SK-N-SH (cell line): ENCODE data around the gene CYFIP1. TPM values are rescaled to one million over a fixed set of nuclear protein-coding genes. Genes with fewer than 3 reads are reported as not detected.
"Not testable (repeated sequence)": the region's sequence is repeated elsewhere in the genome, so short reads cannot be mapped to it uniquely, and the experiment has no call there.

Experiments used
- CTCF ChIA-PET: fragments of 300-600, 350-600 bp; formaldehyde crosslinking; extraction: SDS; loops from one replicate; lab custom pipeline; 2021; lab: Yijun Ruan, JAX
- POLR2A ChIA-PET: fragments of 350-600 bp; sonication (Branson Sonifier 250); formaldehyde crosslinking; extraction: SDS; loops from one replicate; lab custom pipeline; 2020; ENCODE audit warnings: antibody characterized with exemption, inconsistent platforms; lab: Yijun Ruan, JAX
- DNase-seq: peaks from one replicate; pipeline ENCODE4 v3.0.0; 2012
- H2AFZ ChIP-seq: fragments of 200-600 bp; sonication (generic); 2 replicates; pipeline ENCODE4 v1.8.1; 2016; ENCODE audit warnings: antibody characterized with exemption, mild to moderate bottlenecking, low read depth
- H3F3A ChIP-seq: fragments of 200-600 bp; sonication (generic); replicated peaks from 2 replicates; pipeline ENCODE3; 2016; ENCODE audit warnings: antibody characterized with exemption, mild to moderate bottlenecking; ENCODE audit not compliant: insufficient read depth
- H3K27ac ChIP-seq, 2 experiments: fragments of 200-500 bp in 1 of 2; fragments of 200-600 bp in 1 of 2; sonication (Bioruptor generic) in 1 of 2; sonication (generic), shearing (Covaris generic) in 1 of 2; 2 replicates each; pipeline versions ENCODE4 v1.5.1 to v1.6.1; 2014 to 2016; ENCODE audit warnings: low read depth in 2 of 2, inconsistent platforms in 1 of 2, low read length in 1 of 2, mild to moderate bottlenecking in 1 of 2, mixed read lengths in 1 of 2
- H3K27me3 ChIP-seq: fragments of 200-600 bp; sonication (generic), shearing (Covaris generic); 2 replicates; pipeline ENCODE4 v1.6.1; 2016; ENCODE audit warnings: mixed run types; ENCODE audit not compliant: insufficient read depth
- H3K36me3 ChIP-seq, 2 experiments: fragments of 200-500 bp in 1 of 2; fragments of 200-600 bp in 1 of 2; sonication (Bioruptor generic) in 1 of 2; sonication (generic) in 1 of 2; replicated peaks in 1 of 2; 2 replicates each; pipeline versions ENCODE3 to v1.5.1; 2014 to 2016; ENCODE audit warnings: low read length in 1 of 2, mild to moderate bottlenecking in 1 of 2; ENCODE audit not compliant: insufficient read depth in 2 of 2, control insufficient read depth in 1 of 2
- H3K4me1 ChIP-seq, 2 experiments: fragments of 200-500 bp in 1 of 2; fragments of 200-600 bp in 1 of 2; sonication (Bioruptor generic) in 1 of 2; sonication (generic), shearing (Covaris generic) in 1 of 2; 2 replicates each; pipeline versions ENCODE4 v1.5.1 to v1.6.1; 2014 to 2016; ENCODE audit warnings: low read depth in 1 of 2, low read length in 1 of 2, mixed run types in 1 of 2; ENCODE audit not compliant: insufficient read depth in 2 of 2, control insufficient read depth in 1 of 2
- H3K4me2 ChIP-seq: fragments of 200-600 bp; sonication (generic), shearing (Covaris generic); 2 replicates; pipeline ENCODE4 v1.6.1; 2017; ENCODE audit warnings: mixed run types
- H3K4me3 ChIP-seq, 2 experiments: fragments of 200-500 bp in 1 of 2; fragments of 200-600 bp in 1 of 2; sonication (Bioruptor generic) in 1 of 2; sonication (generic), shearing (Covaris generic) in 1 of 2; 2 replicates each; pipeline versions ENCODE4 v1.5.1 to v1.8.1; 2014 to 2016; ENCODE audit warnings: low read depth in 2 of 2, inconsistent platforms in 1 of 2, low read length in 1 of 2, mild to moderate bottlenecking in 1 of 2, mixed read lengths in 1 of 2, moderate library complexity in 1 of 2
- H3K79me2 ChIP-seq: fragments of 200-600 bp; sonication (generic); 2 replicates; pipeline ENCODE4 v1.8.1; 2017; ENCODE audit warnings: mild to moderate bottlenecking; ENCODE audit not compliant: insufficient read depth
- H3K9ac ChIP-seq: fragments of 200-600 bp; sonication (generic); 2 replicates; pipeline ENCODE4 v1.6.1; 2017; ENCODE audit warnings: mixed run types
- H3K9me2 ChIP-seq: fragments of 200-600 bp; sonication (generic); 2 replicates; pipeline ENCODE4 v1.6.1; 2017; ENCODE audit warnings: mixed run types
- H3K9me3 ChIP-seq: fragments of 200-600 bp; sonication (generic); 2 replicates; pipeline ENCODE4 v1.6.1; 2017; ENCODE audit warnings: mixed run types, mild to moderate bottlenecking, moderate library complexity
- H4K20me1 ChIP-seq: fragments of 200-600 bp; sonication (generic); 2 replicates; pipeline ENCODE4 v1.6.1; 2017; ENCODE audit warnings: mild to moderate bottlenecking, mixed run types; ENCODE audit not compliant: insufficient read depth
- ELF1 ChIP-seq: IDR thresholded peaks from 2 replicates; pipeline ENCODE4 v1.4.0; 2012
- EZH2phosphoT487 ChIP-seq: fragments of 200-600 bp; sonication (generic); IDR thresholded peaks from 2 replicates; pipeline ENCODE4 v1.6.1; 2017; ENCODE audit warnings: low read depth, mixed run types, mild to moderate bottlenecking, antibody characterized with exemption, moderate library complexity, borderline replicate concordance
- FOXM1 ChIP-seq: IDR thresholded peaks from 2 replicates; pipeline ENCODE4 v1.4.0; 2012; ENCODE audit warnings: low read depth, mild to moderate bottlenecking
- GABPA ChIP-seq: IDR thresholded peaks from 2 replicates; pipeline ENCODE4 v1.4.0; 2012; ENCODE audit warnings: low read depth, mild to moderate bottlenecking
- GATA2 ChIP-seq: sonication (generic); formaldehyde crosslinking; IDR thresholded peaks from 2 replicates; pipeline ENCODE4 v1.5.0; 2020; ENCODE audit warnings: mild to moderate bottlenecking, missing genetic modification reagents
- JUND ChIP-seq: IDR thresholded peaks from 2 replicates; pipeline ENCODE4 v1.4.0; 2012
- MXI1 ChIP-seq: IDR thresholded peaks from 2 replicates; pipeline ENCODE4 v1.6.1; 2012; ENCODE audit warnings: mild to moderate bottlenecking, low read depth, low read length, improper control_type of control experiment
- POLR2AphosphoS5 ChIP-seq: IDR thresholded peaks from 2 replicates; pipeline ENCODE4 v1.6.1; 2012; ENCODE audit warnings: low read depth, low read length
- TEAD4 ChIP-seq: IDR thresholded peaks from 2 replicates; pipeline ENCODE4 v1.4.0; 2012; ENCODE audit warnings: mild to moderate bottlenecking, borderline replicate concordance; ENCODE audit not compliant: insufficient read depth
- WGBS: methylation state at CpG from one replicate; pipeline ENCODE4 v1.1.6; 2017; ENCODE audit warnings: low lambda C conversion rate; 5-methylcytosine and 5-hydroxymethylcytosine counted together
- polyA plus RNA-seq, 3 experiments: library from polyadenylated mRNA; depleted of rRNA; stranded (reverse); fragments of >200 nt; gene quantifications; 2 replicates each; pipeline ENCODE4 v1.2.3, GENCODE V29; 2012
- TF ChIP-seq, protein P1 (sequence below): IDR thresholded peaks from 2 replicates; pipeline ENCODE4 v1.4.0; 2012; ENCODE audit warnings: low read depth, borderline replicate concordance
- TF ChIP-seq, protein P2 (sequence below): IDR thresholded peaks from 2 replicates; pipeline ENCODE4 v1.6.1; 2012; ENCODE audit warnings: mild to moderate bottlenecking, low read depth, low read length, moderate library complexity
- TF ChIP-seq, protein P3 (sequence below): IDR thresholded peaks from 2 replicates; pipeline ENCODE4; 2012
- TF ChIP-seq, protein P4 (sequence below): fragments of 150-350 bp; IDR thresholded peaks from 2 replicates; pipeline ENCODE4 v1.6.1; 2017; ENCODE audit warnings: antibody characterized with exemption, low read length, low read depth, borderline replicate concordance

The CYFIP1 gene
- polyA plus RNA-seq, 1 of the 3 experiments (the other 2 are of a cell fraction): 53.4 TPM

DNA sequence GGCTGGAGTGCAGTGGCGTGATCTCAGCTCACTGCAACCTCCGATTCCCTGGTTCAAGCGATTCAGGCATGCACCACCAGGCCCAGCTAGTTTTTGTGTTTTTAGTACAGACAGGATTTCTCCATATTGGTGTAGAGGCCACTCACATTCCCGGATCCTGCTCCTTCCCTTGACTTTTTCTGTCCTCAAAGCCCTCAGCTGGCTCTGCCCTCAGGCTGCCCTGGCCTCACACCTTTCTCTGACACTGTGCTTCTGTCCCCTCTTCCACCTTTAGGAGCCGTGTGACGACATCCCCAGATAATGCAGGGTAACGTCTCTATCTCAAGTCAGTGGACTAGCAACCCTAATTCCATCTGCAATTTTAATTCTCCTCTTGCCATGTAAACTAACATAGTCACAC lies 8.6 kb upstream of the CYFIP1 start:
- no peak for DNase-seq

DNA sequence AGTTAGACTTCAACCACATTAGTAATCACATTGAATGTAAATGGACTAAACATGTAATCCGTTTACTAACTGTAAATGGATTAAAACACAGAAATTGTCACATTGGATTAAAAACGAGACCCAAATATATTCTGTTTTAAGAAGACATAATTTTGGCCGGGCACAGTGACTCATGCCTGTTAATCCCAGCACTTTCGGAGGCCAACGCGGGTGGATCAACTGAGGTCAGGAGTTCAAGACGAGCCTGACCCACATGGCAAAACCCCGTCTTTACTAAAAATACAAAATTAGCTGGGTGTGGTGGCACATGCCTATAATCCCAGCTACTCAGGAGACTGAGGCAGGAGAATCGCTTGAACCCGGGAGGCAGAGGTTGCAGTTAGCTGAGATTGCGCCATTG lies 1.8 kb upstream of the CYFIP1 start:
- H3K9me2 ChIP-seq, H3K27ac ChIP-seq, DNase-seq, H3K4me2 ChIP-seq, H3K9me3 ChIP-seq, H3K27me3 ChIP-seq, H3K9ac ChIP-seq, H3K4me1 ChIP-seq, H3K36me3 ChIP-seq, POLR2A ChIA-PET, H3K4me3 ChIP-seq, CTCF ChIA-PET, H2AFZ ChIP-seq: not testable (repeated sequence)
- peaks cover 25% of the 10 kb centered on the region for H4K20me1 ChIP-seq
- H3K79me2 ChIP-seq: peaks cover 30% of the 10 kb centered on the region
- H3F3A ChIP-seq: peaks cover 16% of the 10 kb centered on the region
- 95% methylated on average over 11 of the region's 11 CpGs for WGBS

More for the DNA sequence above, 8.6 kb upstream of the CYFIP1 start:
- ChIA-PET CTCF (no interaction called here), POLR2A (no interaction called here)
- Histone ChIP-seq H3K27ac (no peak overlapping the region), H3K9me2 (no peaks in the 10 kb centered on the region), H3K4me1 (no peaks in the 10 kb centered on the region), H3F3A (peaks cover 3% of the 10 kb centered on the region), H3K4me3 (no peak overlapping the region), H2AFZ (no peak overlapping the region), H3K36me3 (no peaks in the 10 kb centered on the region), H4K20me1 (no peaks in the 10 kb centered on the region), H3K27me3 (no peaks in the 10 kb centered on the region), H3K9ac (no peak overlapping the region), H3K9me3 (no peaks in the 10 kb centered on the region), H3K79me2 (no peaks in the 10 kb centered on the region), H3K4me2 (no peak overlapping the region)
- TF ChIP-seq, protein P1, sequence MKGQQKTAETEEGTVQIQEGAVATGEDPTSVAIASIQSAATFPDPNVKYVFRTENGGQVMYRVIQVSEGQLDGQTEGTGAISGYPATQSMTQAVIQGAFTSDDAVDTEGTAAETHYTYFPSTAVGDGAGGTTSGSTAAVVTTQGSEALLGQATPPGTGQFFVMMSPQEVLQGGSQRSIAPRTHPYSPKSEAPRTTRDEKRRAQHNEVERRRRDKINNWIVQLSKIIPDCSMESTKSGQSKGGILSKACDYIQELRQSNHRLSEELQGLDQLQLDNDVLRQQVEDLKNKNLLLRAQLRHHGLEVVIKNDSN: no peak
- TF ChIP-seq JUND: no peak
- no peak for TF ChIP-seq FOXM1
- 88% methylated on average over 7 of the region's 7 CpGs for WGBS

DNA sequence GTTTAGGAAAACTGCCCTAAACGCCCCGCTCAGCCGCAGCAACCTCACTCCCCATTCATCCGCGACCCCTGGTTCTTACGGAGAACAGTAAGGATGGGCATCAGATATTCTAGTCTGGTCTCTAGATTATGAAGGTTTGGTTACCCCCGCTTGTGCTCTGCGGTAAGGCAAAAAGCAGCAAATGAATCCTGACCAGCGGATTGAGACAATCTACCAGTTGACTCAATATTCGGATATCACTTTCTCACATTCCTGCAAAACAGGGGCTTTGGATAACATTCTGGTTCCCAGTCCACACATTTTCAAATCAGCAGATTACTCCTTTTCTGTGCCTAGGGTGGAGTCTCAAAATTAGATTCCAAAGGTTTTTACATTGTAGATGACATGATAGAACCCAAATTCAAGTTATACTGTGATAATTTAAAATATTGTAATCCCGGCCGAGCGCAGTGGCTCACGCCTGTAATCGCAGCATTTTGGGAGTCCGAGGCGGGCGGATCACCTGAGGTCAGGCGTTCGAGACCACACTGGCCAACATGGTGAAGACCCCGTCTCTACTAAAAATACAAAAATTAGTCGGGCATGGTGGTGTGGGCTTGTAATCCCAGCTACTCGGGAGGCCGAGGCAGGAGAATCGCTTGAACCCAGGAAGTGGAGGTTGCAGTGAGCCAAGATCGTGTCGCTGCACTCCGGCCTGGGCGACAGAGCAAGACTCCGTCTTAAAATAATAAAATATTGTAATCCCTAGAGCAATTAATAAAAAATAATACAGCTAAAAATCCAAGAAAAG lies 1.1 kb upstream of the CYFIP1 start:
- peak; percentile 54 for DNase-seq
- ChIA-PET POLR2A (no interaction called here), CTCF (interaction anchor here (0.5 to 1.4 kb wide), 2 partner anchors 55 to 141 kb away, joined by 3 to 6 read pairs; no protein-coding TSS in a partner anchor)
- no peaks in the 10 kb centered on the region for H3K9me2 ChIP-seq
- no peaks in the 10 kb centered on the region for H3K9me3 ChIP-seq
- 77% methylated on average over 30 of the region's 30 CpGs for WGBS
- peak overlapping the region; percentile 79; the same call in 1 of the 2 replicates for H3K9ac ChIP-seq
- peak overlapping the region; percentile 80 for H3K4me2 ChIP-seq
- H3F3A ChIP-seq: peaks cover 16% of the 10 kb centered on the region
- H3K27me3 ChIP-seq: no peaks in the 10 kb centered on the region
- peaks cover 37% of the 10 kb centered on the region for H3K79me2 ChIP-seq
- H3K27ac ChIP-seq: no peak overlapping the region
- no peaks in the 10 kb centered on the region for H3K36me3 ChIP-seq
- H4K20me1 ChIP-seq: peaks cover 31% of the 10 kb centered on the region
- peak overlapping the region; percentile 61 for H2AFZ ChIP-seq
- peaks cover 0 to 6% of the 10 kb centered on the region in 2 experiments; a peak in 1 of 4 replicates for H3K4me1 ChIP-seq
- H3K4me3 ChIP-seq: peak overlapping the region; percentile 78 to 95
- no peak for TF ChIP-seq GABPA
- TF ChIP-seq, protein P2, sequence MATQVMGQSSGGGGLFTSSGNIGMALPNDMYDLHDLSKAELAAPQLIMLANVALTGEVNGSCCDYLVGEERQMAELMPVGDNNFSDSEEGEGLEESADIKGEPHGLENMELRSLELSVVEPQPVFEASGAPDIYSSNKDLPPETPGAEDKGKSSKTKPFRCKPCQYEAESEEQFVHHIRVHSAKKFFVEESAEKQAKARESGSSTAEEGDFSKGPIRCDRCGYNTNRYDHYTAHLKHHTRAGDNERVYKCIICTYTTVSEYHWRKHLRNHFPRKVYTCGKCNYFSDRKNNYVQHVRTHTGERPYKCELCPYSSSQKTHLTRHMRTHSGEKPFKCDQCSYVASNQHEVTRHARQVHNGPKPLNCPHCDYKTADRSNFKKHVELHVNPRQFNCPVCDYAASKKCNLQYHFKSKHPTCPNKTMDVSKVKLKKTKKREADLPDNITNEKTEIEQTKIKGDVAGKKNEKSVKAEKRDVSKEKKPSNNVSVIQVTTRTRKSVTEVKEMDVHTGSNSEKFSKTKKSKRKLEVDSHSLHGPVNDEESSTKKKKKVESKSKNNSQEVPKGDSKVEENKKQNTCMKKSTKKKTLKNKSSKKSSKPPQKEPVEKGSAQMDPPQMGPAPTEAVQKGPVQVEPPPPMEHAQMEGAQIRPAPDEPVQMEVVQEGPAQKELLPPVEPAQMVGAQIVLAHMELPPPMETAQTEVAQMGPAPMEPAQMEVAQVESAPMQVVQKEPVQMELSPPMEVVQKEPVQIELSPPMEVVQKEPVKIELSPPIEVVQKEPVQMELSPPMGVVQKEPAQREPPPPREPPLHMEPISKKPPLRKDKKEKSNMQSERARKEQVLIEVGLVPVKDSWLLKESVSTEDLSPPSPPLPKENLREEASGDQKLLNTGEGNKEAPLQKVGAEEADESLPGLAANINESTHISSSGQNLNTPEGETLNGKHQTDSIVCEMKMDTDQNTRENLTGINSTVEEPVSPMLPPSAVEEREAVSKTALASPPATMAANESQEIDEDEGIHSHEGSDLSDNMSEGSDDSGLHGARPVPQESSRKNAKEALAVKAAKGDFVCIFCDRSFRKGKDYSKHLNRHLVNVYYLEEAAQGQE: no peak
- TF ChIP-seq MXI1: no peak
- TF ChIP-seq ELF1: no peak
- TF ChIP-seq, protein P3, sequence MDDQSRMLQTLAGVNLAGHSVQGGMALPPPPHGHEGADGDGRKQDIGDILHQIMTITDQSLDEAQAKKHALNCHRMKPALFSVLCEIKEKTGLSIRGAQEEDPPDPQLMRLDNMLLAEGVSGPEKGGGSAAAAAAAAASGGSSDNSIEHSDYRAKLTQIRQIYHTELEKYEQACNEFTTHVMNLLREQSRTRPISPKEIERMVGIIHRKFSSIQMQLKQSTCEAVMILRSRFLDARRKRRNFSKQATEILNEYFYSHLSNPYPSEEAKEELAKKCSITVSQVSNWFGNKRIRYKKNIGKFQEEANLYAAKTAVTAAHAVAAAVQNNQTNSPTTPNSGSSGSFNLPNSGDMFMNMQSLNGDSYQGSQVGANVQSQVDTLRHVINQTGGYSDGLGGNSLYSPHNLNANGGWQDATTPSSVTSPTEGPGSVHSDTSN: no peak
- no peak for TF ChIP-seq TEAD4
- TF ChIP-seq GATA2 (CRISPR knock-in tag): no peak
- no peak for TF ChIP-seq EZH2phosphoT487
- no peak for TF ChIP-seq POLR2AphosphoS5
- TF ChIP-seq, protein P4, sequence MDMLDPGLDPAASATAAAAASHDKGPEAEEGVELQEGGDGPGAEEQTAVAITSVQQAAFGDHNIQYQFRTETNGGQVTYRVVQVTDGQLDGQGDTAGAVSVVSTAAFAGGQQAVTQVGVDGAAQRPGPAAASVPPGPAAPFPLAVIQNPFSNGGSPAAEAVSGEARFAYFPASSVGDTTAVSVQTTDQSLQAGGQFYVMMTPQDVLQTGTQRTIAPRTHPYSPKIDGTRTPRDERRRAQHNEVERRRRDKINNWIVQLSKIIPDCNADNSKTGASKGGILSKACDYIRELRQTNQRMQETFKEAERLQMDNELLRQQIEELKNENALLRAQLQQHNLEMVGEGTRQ: no peak
